Medulla oblongata (tissue), 1 donor: ENCODE results near the gene CYB5D1.

Source experiments
- DNase-seq: peaks from one replicate; pipeline ENCODE4 v3.0.0-alpha.2; 2015; ENCODE audit errors: extremely low spot score

The CYB5D1 gene

DNA sequence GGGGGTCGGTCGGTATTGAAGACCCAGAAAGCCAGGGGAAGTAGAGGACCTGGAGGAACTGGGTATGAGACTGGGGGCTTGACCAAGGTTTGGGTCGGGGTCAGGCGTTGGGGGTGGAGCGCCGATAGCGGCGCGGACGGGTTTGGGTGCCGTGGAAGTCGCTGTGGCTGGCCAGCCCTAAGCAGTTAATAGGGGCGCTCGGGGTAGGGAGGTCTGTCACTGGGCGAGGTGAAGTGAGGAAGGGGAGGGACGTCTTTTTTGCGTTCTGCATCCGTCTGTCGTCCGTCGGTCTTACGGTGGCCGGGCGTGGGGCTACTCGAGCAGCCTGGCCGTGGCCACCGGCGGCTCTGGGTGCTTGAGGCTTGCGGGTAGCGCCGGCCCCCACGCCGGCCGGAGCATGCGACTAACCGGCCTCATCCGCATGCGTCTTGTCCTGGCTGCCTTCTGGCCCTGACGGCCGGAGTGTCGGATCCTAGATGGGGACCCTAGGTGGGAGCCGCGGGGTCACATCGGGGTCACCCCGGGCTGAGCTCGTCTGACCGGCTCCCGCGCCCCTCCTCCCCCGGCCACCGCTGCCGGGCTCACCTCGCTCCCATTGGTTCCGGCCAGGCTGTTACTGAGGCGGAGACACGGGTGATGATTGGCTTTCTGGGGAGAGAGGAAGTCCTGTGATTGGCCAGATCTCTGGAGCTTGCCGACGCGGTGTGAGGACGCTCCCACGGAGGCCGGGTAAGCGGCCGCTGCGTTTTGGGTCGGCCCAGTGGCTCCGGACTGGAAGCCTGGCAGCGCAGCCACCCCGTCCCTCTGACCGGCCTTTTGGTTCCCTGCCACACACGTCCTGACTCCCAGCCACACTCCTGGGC, 13.3 kb upstream of the CYB5D1 start:
- DNase-seq, result peak; percentile 98

DNA sequence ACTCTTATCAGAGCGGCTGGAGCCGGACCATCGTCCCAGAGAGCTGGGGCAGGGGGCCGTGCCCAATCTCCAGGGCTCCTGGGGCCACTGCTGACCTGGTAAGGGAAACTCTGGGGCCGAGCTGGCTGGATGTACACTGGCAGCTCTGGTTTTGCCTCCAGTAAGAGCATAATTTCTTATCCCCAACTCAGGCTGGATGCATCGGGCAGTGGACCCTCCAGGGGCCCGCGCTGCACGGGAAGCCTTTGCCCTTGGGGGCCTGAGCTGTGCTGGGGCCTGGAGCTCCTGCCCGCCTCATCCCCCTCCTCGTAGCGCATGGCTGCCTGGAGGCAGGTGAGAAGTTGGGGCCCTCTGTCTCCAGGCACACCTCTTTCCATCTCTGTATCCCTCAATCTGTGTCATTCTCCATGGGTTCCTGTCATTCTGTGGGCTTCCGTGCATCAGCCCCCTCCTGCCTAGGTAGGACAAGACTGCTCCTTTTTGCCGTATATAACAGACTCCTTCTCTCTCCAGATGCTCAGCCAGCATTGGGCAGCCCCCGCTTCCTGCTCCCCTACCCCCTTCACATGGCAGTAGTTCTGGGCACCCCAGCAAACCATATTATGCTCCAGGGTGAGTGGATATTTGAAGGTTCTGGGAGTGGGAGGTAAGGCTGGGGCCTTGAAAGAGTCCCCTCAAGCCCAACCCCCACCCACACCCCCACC, 12.3 kb upstream of the CYB5D1 start:
- DNase-seq, result no peak

DNA sequence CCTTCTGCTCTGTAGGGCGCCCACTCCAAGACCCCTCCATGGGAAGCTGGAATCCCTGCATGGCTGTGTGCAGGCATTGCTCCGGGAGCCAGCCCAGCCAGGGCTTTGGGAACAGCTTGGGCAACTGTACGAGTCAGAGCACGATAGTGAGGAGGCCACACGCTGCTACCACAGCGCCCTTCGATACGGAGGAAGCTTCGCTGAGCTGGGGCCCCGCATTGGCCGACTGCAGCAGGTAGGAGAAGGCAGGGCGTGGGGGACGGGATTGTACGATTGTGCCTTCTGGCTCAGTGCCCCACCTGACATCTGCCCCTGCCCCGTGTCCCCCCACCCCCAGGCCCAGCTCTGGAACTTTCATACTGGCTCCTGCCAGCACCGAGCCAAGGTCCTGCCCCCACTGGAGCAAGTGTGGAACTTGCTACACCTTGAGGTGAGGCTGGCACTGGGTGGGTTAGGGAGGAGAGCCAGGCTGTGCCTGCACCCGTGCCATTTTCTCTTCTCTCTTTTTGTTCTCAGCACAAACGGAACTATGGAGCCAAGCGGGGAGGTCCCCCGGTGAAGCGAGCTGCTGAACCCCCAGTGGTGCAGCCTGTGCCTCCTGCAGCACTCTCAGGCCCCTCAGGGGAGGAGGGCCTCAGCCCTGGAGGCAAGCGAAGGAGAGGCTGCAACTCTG, 11.6 kb upstream of the CYB5D1 start:
- no peak for DNase-seq

DNA sequence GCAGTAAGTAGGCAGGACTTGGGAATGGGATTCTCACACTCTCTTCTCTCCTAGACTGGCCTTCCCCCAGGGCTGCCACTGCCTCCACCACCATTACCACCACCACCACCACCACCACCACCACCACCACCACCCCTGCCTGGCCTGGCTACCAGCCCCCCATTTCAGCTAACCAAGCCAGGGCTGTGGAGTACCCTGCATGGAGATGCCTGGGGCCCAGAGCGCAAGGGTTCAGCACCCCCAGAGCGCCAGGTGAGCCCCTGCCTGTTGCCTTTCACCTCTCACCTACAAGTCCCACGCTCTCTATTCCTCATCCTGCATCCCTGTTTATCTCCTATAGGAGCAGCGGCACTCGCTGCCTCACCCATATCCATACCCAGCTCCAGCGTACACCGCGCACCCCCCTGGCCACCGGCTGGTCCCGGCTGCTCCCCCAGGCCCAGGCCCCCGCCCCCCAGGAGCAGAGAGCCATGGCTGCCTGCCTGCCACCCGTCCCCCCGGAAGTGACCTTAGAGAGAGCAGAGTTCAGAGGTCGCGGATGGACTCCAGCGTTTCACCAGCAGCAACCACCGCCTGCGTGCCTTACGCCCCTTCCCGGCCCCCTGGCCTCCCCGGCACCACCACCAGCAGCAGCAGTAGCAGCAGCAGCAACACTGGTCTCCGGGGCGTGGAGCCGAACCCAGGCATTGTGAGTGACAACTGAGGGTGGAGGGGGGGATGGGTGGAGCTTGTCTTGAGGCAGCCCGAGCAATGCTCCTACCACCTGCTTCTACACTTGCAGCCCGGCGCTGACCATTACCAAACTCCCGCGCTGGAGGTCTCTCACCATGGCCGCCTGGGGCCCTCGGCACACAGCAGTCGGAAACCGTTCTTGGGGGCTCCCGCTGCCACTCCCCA, 10.8 kb upstream of the CYB5D1 start:
- no peak for DNase-seq

- no peak for DNase-seq
These were observed 9.6 kb upstream of the CYB5D1 start for GRCh38 chr17:7848131-7848579.

GRCh38 chr17:7848739-7849129, 9.1 kb upstream of the CYB5D1 start:
- no peak for DNase-seq

DNA sequence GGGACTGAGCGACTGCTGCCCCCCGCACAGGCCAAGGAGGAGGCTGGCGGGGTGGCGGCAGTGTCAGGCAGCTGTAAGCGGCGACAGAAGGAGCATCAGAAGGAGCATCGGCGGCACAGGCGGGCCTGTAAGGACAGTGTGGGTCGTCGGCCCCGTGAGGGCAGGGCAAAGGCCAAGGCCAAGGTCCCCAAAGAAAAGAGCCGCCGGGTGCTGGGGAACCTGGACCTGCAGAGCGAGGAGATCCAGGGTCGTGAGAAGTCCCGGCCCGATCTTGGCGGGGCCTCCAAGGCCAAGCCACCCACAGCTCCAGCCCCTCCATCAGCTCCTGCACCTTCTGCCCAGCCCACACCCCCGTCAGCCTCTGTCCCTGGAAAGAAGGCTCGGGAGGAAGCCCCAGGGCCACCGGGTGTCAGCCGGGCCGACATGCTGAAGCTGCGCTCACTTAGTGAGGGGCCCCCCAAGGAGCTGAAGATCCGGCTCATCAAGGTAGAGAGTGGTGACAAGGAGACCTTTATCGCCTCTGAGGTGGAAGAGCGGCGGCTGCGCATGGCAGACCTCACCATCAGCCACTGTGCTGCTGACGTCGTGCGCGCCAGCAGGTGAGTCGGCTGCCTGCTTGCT, 8.6 kb upstream of the CYB5D1 start:
- no peak for DNase-seq

DNA sequence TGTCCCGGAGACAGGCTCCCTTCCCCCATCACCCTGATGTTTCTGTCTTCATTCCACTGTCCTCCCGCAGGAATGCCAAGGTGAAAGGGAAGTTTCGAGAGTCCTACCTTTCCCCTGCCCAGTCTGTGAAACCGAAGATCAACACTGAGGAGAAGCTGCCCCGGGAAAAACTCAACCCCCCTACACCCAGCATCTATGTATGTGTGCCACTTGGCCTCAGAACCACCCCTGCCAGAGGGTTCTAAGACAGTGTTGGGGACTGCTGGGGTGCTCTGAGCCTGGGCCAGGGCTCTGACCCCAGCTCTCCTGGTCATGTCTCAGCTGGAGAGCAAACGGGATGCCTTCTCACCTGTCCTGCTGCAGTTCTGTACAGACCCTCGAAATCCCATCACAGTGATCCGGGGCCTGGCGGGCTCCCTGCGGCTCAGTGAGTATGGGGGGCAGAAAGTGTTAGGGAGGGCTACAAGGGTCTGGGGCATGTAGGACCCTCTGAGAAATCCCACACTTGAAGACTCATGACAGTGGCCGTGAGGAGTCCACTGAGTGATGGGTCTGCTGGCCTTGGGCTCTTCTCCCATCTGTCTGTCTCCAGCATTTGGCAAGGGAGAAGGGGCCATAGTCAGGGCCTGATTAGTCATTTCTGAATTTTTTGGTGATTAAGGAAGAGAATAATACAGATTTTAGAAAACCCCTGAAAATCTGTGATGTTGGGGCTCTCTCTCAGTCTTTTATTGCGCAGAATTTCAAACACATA, 7.9 kb upstream of the CYB5D1 start:
- no peak for DNase-seq

- no peak for DNase-seq
These were observed 6.9 kb upstream of the CYB5D1 start for GRCh38 chr17:7850701-7851437.

DNA sequence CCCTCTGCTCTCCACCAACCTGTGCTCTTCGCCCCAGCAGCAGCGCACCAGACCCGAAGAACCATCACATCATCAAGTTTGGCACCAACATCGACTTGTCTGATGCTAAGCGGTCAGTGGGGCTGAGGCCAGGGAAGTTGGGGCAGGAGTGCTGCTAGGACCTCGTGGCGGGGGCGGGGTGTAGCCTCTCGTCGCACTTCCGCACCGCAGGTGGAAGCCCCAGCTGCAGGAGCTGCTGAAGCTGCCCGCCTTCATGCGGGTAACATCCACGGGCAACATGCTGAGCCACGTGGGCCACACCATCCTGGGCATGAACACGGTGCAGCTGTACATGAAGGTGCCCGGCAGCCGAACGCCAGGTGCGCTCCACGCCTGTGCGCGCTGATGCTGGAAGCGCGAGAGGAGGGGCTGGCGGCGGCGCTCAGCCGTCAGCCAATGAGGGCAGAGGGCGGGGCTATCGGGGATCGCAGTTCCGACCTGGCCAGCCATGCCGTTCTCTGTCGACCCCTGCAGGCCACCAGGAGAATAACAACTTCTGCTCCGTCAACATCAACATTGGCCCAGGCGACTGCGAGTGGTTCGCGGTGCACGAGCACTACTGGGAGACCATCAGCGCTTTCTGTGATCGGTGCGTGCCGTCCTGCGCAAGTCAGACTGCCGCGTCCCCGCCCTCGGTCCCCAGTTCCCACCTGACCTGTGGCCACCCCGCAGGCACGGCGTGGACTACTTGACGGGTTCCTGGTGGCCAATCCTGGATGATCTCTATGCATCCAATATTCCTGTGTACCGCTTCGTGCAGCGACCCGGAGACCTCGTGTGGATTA, 6.2 kb upstream of the CYB5D1 start:
- peak; percentile 89 for DNase-seq

GRCh38 chr17:7852262-7852670, 5.5 kb upstream of the CYB5D1 start:
- no peak for DNase-seq

DNA sequence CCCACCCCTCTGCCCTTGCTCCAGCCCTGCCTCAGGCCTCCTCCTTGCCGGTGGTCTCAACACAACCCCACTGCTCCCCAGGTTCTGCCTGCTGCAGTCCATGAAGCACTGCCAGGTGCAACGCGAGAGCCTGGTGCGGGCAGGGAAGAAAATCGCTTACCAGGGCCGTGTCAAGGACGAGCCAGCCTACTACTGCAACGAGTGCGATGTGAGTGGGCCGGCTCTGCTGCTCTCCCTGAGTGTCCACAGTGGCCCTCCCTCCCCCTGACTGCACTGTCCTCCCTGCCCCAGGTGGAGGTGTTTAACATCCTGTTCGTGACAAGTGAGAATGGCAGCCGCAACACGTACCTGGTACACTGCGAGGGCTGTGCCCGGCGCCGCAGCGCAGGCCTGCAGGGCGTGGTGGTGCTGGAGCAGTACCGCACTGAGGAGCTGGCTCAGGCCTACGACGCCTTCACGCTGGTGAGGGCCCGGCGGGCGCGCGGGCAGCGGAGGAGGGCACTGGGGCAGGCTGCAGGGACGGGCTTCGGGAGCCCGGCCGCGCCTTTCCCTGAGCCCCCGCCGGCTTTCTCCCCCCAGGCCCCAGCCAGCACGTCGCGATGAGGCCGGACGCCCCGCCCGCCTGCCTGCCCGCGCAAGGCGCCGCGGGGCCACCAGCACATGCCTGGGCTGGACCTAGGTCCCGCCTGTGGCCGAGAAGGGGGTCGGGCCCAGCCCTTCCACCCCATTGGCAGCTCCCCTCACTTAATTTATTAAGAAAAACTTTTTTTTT, 4.7 kb upstream of the CYB5D1 start:
- DNase-seq, result no peak

DNA sequence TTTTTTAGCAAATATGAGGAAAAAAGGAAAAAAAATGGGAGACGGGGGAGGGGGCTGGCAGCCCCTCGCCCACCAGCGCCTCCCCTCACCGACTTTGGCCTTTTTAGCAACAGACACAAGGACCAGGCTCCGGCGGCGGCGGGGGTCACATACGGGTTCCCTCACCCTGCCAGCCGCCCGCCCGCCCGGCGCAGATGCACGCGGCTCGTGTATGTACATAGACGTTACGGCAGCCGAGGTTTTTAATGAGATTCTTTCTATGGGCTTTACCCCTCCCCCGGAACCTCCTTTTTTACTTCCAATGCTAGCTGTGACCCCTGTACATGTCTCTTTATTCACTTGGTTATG, 4.1 kb upstream of the CYB5D1 start:
- DNase-seq, result no peak

GRCh38 chr17:7854078-7854777, 3.6 kb upstream of the CYB5D1 start:
- no peak for DNase-seq

GRCh38 chr17:7854851-7855659, 2.7 kb upstream of the CYB5D1 start, which contains the start of gene TMEM88:
TSS of gene TMEM88 (plus strand) at chr17:7855066. CDS start at chr17:7855075, 9 bp downstream.
- no peak for DNase-seq

- DNase-seq, result no peak
These were observed 2.2 kb upstream of the CYB5D1 start for GRCh38 chr17:7855660-7856010.
